Natural killer cell treated with Interleukin-12 subunit alpha and Interleukin-12 subunit beta and Interleukin-15 and Interleukin-18, amount 100 ng/mL, for 72 hours (primary cell): ENCODE results near the gene KCNC1. TPM values are rescaled to one million over a fixed set of nuclear protein-coding genes. Genes with fewer than 3 reads are reported as not detected.

Source experiments
- ATAC-seq, 2 donors: fragments of 150-1000 bp; cut with Tn5 transposase in 1 of 2; sonication (Bioruptor Pico), chemical (Tn5 transposase) in 1 of 2; 2 replicates each; pipeline ENCODE4 v1.10.0; 2021
- DNase-seq: peaks from one replicate; pipeline ENCODE4 v3.0.0; 2022; ENCODE audit warnings: low spot score
- H3K27ac Mint-ChIP-seq, 2 donors: 1 replicate in 1 of 2; 2 replicates in 1 of 2; pipeline ENCODE4 v1.8.0; 2022; ENCODE audit warnings: mixed read lengths in 2 of 2, mild to moderate bottlenecking in 1 of 2, moderate library complexity in 1 of 2
- H3K27me3 Mint-ChIP-seq, 2 donors: 1 replicate in 1 of 2; 2 replicates in 1 of 2; pipeline ENCODE4 v1.8.0; 2022; ENCODE audit warnings: mixed read lengths in 2 of 2
- H3K36me3 Mint-ChIP-seq: one replicate; pipeline ENCODE4 v1.8.0; 2022; ENCODE audit warnings: mixed read lengths
- H3K4me1 Mint-ChIP-seq, 2 donors: 1 replicate in 1 of 2; 2 replicates in 1 of 2; pipeline ENCODE4 v1.8.0; 2022; ENCODE audit warnings: low read depth in 2 of 2, mixed read lengths in 2 of 2, mild to moderate bottlenecking in 1 of 2
- H3K4me3 Mint-ChIP-seq: one replicate; pipeline ENCODE4 v1.8.0; 2022; ENCODE audit warnings: mixed read lengths
- H3K9me3 Mint-ChIP-seq: 2 replicates; pipeline ENCODE4 v1.8.0; 2022; ENCODE audit warnings: mixed read lengths
- total RNA-seq, 2 donors: library from RNA; stranded (reverse); gene quantifications; one replicate each; pipeline ENCODE4 v1.2.3, GENCODE V29; 2022

Gene KCNC1
- total RNA-seq, 2 donors from 2014 or later: not detected

- no peak for DNase-seq
- Mint-ChIP-seq H3K4me3 (no peak overlapping the region), H3K4me1 (peaks cover 0 to 8% of the 10 kb centered on the region in 2 donors), H3K9me3 (no peaks in the 10 kb centered on the region), H3K36me3 (no peaks in the 10 kb centered on the region), H3K27me3 (peaks cover 24 to 29% of the 10 kb centered on the region in 2 donors), H3K27ac (no peak overlapping the region)
- ATAC-seq: no peak
Measured at GRCh38 chr11:17736930-17737817, 2.6 kb downstream of the KCNC1 start.

- Mint-ChIP-seq H3K27ac (no peak overlapping the region), H3K4me3 (no peak overlapping the region), H3K27me3 (peaks cover 14 to 18% of the 10 kb centered on the region in 2 donors), H3K36me3 (no peaks in the 10 kb centered on the region), H3K9me3 (no peaks in the 10 kb centered on the region), H3K4me1 (peaks cover 0 to 8% of the 10 kb centered on the region in 2 donors)
- DNase-seq (no peak), ATAC-seq (no peak)
Measured at GRCh38 chr11:17738151-17738973, 3.8 kb downstream of the KCNC1 start.

- no peaks in the 10 kb centered on the region for H3K36me3 Mint-ChIP-seq
- peaks cover 5 to 10% of the 10 kb centered on the region in 2 donors for H3K27me3 Mint-ChIP-seq
- no peak overlapping the region for H3K27ac Mint-ChIP-seq
- H3K9me3 Mint-ChIP-seq: no peaks in the 10 kb centered on the region
- no peak overlapping the region for H3K4me3 Mint-ChIP-seq
- DNase-seq (no peak), ATAC-seq (no peak)
- H3K4me1 Mint-ChIP-seq: peaks cover 0 to 3% of the 10 kb centered on the region in 2 donors
Measured at GRCh38 chr11:17739945-17740338, 5.4 kb downstream of the KCNC1 start.

GRCh38 chr11:17740649-17741235 lies 6.2 kb downstream of the KCNC1 start:
- DNase-seq: no peak
- no peak overlapping the region for H3K27ac Mint-ChIP-seq
- H3K4me1 Mint-ChIP-seq: peaks cover 0 to 3% of the 10 kb centered on the region in 2 donors
- H3K36me3 Mint-ChIP-seq: no peaks in the 10 kb centered on the region
- no peak overlapping the region for H3K4me3 Mint-ChIP-seq
- ATAC-seq: no peak
- H3K27me3 Mint-ChIP-seq: peaks cover 5 to 11% of the 10 kb centered on the region in 2 donors
- no peaks in the 10 kb centered on the region for H3K9me3 Mint-ChIP-seq

- no peak overlapping the region for H3K4me3 Mint-ChIP-seq
- H3K27ac Mint-ChIP-seq: no peak overlapping the region
- DNase-seq (peak; percentile 32), ATAC-seq (no peak)
- no peaks in the 10 kb centered on the region for H3K9me3 Mint-ChIP-seq
- H3K36me3 Mint-ChIP-seq: no peaks in the 10 kb centered on the region
- peaks cover 0 to 2% of the 10 kb centered on the region in 2 donors for H3K4me1 Mint-ChIP-seq
- peaks cover 6 to 14% of the 10 kb centered on the region in 2 donors for H3K27me3 Mint-ChIP-seq
Measured at GRCh38 chr11:17741487-17741886, 6.9 kb downstream of the KCNC1 start.

GRCh38 chr11:17742019-17742418 lies 7.4 kb downstream of the KCNC1 start:
- Mint-ChIP-seq H3K4me3 (no peak overlapping the region), H3K36me3 (no peaks in the 10 kb centered on the region), H3K9me3 (no peaks in the 10 kb centered on the region), H3K27me3 (peaks cover 5 to 11% of the 10 kb centered on the region in 2 donors), H3K27ac (no peak overlapping the region), H3K4me1 (no peaks in the 10 kb centered on the region)
- DNase-seq (no peak), ATAC-seq (no peak)

- H3K4me1 Mint-ChIP-seq: no peaks in the 10 kb centered on the region
- no peaks in the 10 kb centered on the region for H3K9me3 Mint-ChIP-seq
- H3K27me3 Mint-ChIP-seq: peaks cover 10 to 17% of the 10 kb centered on the region in 2 donors
- ATAC-seq (no peak), DNase-seq (peak; percentile 13)
- no peak overlapping the region for H3K4me3 Mint-ChIP-seq
- no peaks in the 10 kb centered on the region for H3K36me3 Mint-ChIP-seq
- H3K27ac Mint-ChIP-seq: no peak overlapping the region
Measured at GRCh38 chr11:17743026-17743807, 8.6 kb downstream of the KCNC1 start.

GRCh38 chr11:17743808-17744119 lies 9.2 kb downstream of the KCNC1 start:
- Mint-ChIP-seq H3K36me3 (no peaks in the 10 kb centered on the region), H3K27ac (no peak overlapping the region), H3K4me3 (no peak overlapping the region), H3K27me3 (peaks cover 10 to 18% of the 10 kb centered on the region in 2 donors), H3K4me1 (no peaks in the 10 kb centered on the region), H3K9me3 (no peaks in the 10 kb centered on the region)
- ATAC-seq (no peak), DNase-seq (no peak)

GRCh38 chr11:17744151-17744940 lies 9.8 kb downstream of the KCNC1 start:
- DNase-seq: no peak
- no peak overlapping the region for H3K4me3 Mint-ChIP-seq

GRCh38 chr11:17745023-17745772 lies 10.6 kb downstream of the KCNC1 start:
- H3K27me3 Mint-ChIP-seq: peaks cover 10 to 18% of the 10 kb centered on the region in 2 donors
- no peaks in the 10 kb centered on the region for H3K36me3 Mint-ChIP-seq
- no peaks in the 10 kb centered on the region for H3K9me3 Mint-ChIP-seq
- DNase-seq: no peak
- no peak overlapping the region for H3K27ac Mint-ChIP-seq
- ATAC-seq: no peak
- no peaks in the 10 kb centered on the region for H3K4me1 Mint-ChIP-seq
- H3K4me3 Mint-ChIP-seq: no peak overlapping the region

More at GRCh38 chr11:17744151-17744940, 9.8 kb downstream of the KCNC1 start:
- Mint-ChIP-seq H3K27ac (no peak overlapping the region), H3K36me3 (no peaks in the 10 kb centered on the region), H3K9me3 (no peaks in the 10 kb centered on the region), H3K4me1 (no peaks in the 10 kb centered on the region), H3K27me3 (peaks cover 10 to 18% of the 10 kb centered on the region in 2 donors)
- ATAC-seq: no peak

- Mint-ChIP-seq H3K27ac (no peak overlapping the region), H3K27me3 (peaks cover 13 to 22% of the 10 kb centered on the region in 2 donors), H3K4me1 (no peaks in the 10 kb centered on the region), H3K4me3 (no peak overlapping the region), H3K36me3 (no peaks in the 10 kb centered on the region), H3K9me3 (no peaks in the 10 kb centered on the region)
- no peak for ATAC-seq
- no peak for DNase-seq
Measured at GRCh38 chr11:17746096-17746495, 11.5 kb downstream of the KCNC1 start.
